Loucy (cell line): Measurements from ENCODE around the gene TMEFF1.

Experiments used
- CTCF ChIP-seq: fragments of 200-600 bp; sonication (generic); conservative IDR thresholded peaks from 2 replicates; pipeline ENCODE4 v1.5.1; 2014; ENCODE audit warnings: mild to moderate bottlenecking, antibody characterized with exemption, low read length
- EZH2phosphoT487 ChIP-seq: fragments of 200-600 bp; IDR thresholded peaks from 2 replicates; pipeline ENCODE4 v1.6.1; 2018; ENCODE audit warnings: antibody characterized with exemption, mild to moderate bottlenecking, moderate library complexity, borderline replicate concordance

GRCh38 chr9:100473276-100474081 is 530 bp downstream of the TMEFF1 start:
- TF ChIP-seq CTCF: no peak
- TF ChIP-seq EZH2phosphoT487: no peak
